NCI-H2196 (cell line): ENCODE data around the gene KRT14.
A peak's percentile ranks its signal among the peaks of the same experiment; 100 is the strongest.
"Not testable (repeated sequence)": the region's sequence is repeated elsewhere in the genome, so short reads cannot be mapped to it uniquely, and the experiment has no call there.

Experiments
- DNase-seq: peaks from one replicate; lab custom pipeline; 2025; ENCODE audit not compliant: unreplicated experiment; lab: John Stamatoyannopoulos, UW

KRT14 gene

GRCh38 chr17:41623184-41623861, 36.6 kb upstream of the KRT14 start:
- DNase-seq, result not testable (repeated sequence)

GRCh38 chr17:41622340-41623183, 35.9 kb upstream of the KRT14 start:
- not testable (repeated sequence) for DNase-seq

- no peak for DNase-seq
These were observed 35.2 kb upstream of the KRT14 start for GRCh38 chr17:41621916-41622315.

- not testable (repeated sequence) for DNase-seq
These were observed 34.7 kb upstream of the KRT14 start for GRCh38 chr17:41621435-41621817.

- DNase-seq, result no peak
These were observed 34.1 kb upstream of the KRT14 start for GRCh38 chr17:41620583-41621434.

GRCh38 chr17:41619927-41620582, 33.4 kb upstream of the KRT14 start:
- not testable (repeated sequence) for DNase-seq

- DNase-seq, result no peak
These were observed 32.6 kb upstream of the KRT14 start for GRCh38 chr17:41619036-41619926.

- no peak for DNase-seq
These were observed 31.8 kb upstream of the KRT14 start for GRCh38 chr17:41618341-41619035.

GRCh38 chr17:41617698-41618097, 31.0 kb upstream of the KRT14 start:
- DNase-seq, result no peak

GRCh38 chr17:41617136-41617535, 30.4 kb upstream of the KRT14 start:
- DNase-seq, result no peak

GRCh38 chr17:41616486-41616885, 29.8 kb upstream of the KRT14 start:
- DNase-seq, result not testable (repeated sequence)

GRCh38 chr17:41615454-41615853, 28.8 kb upstream of the KRT14 start:
- peak; percentile 54 for DNase-seq

GRCh38 chr17:41614767-41615166, 28.1 kb upstream of the KRT14 start:
- DNase-seq, result not testable (repeated sequence)

GRCh38 chr17:41614098-41614497, 27.4 kb upstream of the KRT14 start:
- DNase-seq, result no peak

GRCh38 chr17:41613277-41614082, 26.8 kb upstream of the KRT14 start:
- no peak for DNase-seq

- DNase-seq, result not testable (repeated sequence)
These were observed 25.9 kb upstream of the KRT14 start, which contains the start of gene KRT16 for GRCh38 chr17:41612376-41613160. TSS of gene KRT16 (minus strand) at chr17:41612767. CDS start at chr17:41612688, 79 bp downstream.

- DNase-seq, result no peak
These were observed 24.4 kb upstream of the KRT14 start for GRCh38 chr17:41610965-41611640.
